Stimulated activated naive CD8-positive, alpha-beta T cell treated with anti-CD3 and anti-CD28 coated beads, Interleukin-15, Interleukin-2, amounts not matched to agents 100 U/mL and 50 U/mL, for 24 hours (primary cell): ENCODE measurements around the gene LGALS9.

ENCODE experiments used
- ATAC-seq: fragments of 150-1000 bp; cut with Tn5 transposase; one replicate; pipeline ENCODE4 v1.10.0; 2021
- DNase-seq: peaks from one replicate; pipeline ENCODE4 v3.0.0; 2021

The LGALS9 gene

DNA sequence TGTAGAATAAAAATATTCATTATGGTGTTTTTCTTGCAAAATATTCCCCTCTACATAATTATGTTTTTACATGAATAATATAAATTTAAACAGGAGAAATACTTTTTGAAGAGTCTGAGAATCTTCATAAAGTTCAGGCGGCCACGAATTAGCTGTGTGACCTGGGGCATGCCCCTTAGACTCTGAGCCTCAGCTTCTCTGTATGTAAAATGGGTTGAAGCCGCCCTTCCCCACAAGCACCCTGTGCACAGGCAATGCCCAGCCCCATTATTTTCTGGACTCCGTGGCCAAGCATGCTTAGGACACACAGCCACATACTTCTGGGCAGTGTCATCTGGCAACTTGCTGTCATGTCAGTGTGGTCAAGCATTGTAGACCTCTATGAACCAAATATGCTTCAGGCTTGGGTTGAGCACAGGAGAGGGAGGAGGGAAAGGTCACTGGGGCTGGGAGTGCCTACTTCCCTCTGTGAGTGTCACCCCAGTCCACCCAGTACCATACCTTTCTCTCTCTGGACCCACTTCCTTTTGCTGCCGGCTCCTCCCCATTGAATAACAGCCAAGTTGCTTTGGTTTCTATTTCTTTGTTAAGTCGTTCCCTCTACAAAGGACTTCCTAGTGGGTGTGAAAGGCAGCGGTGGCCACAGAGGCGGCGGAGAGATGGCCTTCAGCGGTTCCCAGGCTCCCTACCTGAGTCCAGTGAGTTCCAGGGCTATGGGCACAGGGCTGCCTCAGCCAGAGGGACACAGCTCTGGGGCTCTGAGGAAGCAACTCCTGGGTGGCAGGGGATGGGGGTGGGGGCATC is at the start of gene LGALS9:
Gene LGALS9 (plus strand): TSS at position 582 of the 804 bp plus-strand sequence. CDS start 78 bp downstream, at position 660.
- DNase-seq (no peak), ATAC-seq (peak; percentile 41)

DNA sequence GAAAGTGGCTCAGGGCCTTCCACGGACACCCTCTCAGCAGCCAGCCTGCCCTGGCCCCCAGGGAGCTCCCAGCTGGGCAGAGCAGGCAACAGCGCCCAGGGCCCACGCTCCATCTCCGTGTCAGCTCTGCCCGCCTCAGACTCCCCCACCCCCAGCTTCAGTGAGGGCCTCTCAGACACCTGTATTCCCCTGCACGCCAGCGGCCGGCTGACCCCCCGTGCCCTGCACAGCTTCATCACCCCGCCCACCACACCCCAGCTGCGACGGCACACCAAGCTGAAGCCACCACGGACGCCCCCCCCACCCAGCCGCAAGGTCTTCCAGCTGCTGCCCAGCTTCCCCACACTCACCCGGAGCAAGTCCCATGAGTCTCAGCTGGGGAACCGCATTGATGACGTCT is 48.3 kb upstream of the LGALS9 start:
- no peak for ATAC-seq
- DNase-seq, result no peak

DNA sequence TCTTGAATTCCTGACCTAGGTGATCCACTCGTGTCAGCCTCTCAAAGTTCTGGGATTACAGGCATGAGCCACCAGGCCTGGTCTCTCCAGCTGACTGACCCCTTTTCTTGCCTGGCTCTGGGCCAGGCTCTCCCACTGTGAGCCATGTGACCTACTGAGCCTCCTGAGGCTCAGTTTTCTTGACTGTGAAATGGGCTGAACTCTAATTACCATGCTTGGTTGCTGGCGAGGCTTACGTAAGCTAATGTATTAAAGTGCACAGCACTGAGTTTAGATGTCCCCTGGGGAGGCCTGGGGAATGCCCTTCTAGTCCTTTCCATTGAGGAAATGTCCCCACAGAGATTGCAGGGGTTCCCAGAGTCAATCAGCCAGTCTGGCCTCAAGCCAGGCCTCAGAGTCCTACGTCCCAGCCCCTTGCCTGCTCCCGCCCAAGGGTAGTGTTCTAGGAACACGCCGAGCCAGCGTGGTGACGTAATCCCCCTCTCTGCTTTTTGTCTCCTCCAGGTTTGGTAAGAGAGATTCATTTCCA is 45.8 kb upstream of the LGALS9 start:
- DNase-seq, result no peak
- no peak for ATAC-seq

DNA sequence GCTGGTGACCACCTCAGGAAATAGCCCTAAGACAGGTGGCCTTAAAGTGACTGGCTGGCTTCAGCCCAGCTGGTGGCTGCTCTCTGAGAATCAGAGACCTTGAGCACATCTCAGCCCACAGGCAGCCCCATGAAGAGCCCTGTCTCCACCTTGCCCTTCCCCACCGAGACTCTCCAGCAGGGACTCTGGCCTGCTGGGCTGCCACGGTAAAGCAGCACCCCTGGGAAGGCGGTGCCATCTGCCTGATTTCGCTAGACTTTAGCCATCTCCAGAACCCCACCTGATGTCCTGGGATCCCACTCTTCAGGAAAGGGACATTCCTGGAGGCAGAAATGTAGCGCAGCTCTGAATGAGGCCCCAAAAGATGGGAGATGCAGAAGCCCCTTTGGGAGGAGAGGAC is 45.2 kb upstream of the LGALS9 start:
- DNase-seq, result no peak
- ATAC-seq, result no peak

DNA sequence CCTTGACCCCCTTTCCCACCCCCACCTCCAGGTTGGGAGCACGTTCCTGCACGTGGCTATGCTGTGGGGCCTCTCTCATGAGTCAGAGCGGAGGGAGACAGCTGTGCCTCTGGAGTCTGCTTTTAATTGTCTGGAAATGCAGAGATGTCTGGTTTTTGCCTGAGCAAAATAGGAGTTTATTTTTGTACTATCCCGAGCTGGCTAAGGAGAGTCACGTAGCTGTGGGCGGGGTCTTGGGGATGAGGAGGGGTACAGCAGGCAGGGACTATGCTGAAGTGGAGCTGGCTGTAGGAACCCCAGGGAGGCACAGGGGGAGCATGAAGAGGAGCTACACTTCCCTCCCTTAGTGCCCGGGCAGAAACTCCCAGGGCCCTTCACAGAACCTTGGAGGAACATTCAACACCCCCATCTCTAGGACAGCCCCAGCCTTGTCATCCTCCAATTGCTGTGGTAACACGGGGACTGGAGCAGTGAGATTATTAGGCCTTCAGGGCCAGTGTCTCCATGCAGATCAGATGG is 44.7 kb upstream of the LGALS9 start:
- DNase-seq (no peak), ATAC-seq (no peak)

DNA sequence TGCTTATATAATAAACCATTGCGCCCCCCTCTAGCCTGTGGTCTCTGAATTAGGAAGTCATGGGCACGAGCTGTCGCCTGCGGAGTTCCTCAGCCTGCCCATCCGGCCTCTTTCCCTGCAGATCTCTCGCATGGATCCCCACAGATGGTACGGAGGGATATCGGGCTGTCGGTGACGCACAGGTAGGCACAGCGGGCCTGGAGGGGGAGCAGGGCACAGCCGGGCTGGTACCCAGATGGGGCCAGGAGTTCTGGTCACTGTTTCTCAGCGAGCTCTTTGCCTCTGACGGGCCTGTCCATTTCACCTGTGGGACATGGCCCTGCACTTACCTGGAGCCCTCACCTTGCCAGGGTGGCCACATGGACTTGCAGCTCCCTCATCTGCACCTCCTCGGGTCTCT is 42.6 kb upstream of the LGALS9 start:
- ATAC-seq, result no peak
- DNase-seq, result no peak

DNA sequence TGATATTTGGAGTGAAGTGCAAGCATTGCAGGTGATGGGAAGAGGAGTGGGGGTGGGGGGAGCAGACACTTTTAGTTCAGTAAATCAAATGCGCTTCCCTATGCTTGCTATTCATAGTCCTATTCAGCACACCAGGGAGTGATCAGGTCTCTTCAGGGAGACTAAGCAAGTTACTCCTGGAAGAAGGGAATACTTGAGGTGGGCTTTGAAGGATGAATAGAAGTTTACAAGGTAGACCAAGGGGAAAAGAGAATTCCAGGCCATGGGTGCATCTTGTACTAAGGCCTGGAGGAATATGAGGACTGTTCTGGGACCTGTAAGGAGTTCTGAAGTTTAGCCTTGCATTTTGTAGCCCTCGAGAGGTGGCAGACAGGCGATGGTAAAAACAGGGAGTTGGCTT is 40.1 kb upstream of the LGALS9 start:
- ATAC-seq (no peak), DNase-seq (no peak)

DNA sequence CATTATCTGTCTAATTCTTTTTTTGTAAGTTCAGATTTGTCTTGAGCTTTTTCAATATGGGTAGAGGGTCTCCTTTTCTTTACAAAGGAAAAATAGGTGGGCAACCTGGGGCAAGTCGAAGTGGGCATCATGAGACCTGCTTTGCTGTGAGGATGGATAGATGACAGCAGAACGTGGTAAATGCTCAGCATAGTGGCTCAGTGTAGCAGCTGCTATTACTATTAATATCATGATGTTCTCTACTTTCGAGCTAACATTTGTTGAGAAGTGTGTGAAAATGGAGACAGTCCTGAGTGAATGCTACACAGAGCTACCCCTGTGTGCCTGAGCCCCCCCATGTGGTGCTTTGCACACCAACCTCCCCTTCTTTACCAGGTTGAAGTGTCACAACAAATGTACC is 39.0 kb upstream of the LGALS9 start:
- ATAC-seq (no peak), DNase-seq (no peak)

DNA sequence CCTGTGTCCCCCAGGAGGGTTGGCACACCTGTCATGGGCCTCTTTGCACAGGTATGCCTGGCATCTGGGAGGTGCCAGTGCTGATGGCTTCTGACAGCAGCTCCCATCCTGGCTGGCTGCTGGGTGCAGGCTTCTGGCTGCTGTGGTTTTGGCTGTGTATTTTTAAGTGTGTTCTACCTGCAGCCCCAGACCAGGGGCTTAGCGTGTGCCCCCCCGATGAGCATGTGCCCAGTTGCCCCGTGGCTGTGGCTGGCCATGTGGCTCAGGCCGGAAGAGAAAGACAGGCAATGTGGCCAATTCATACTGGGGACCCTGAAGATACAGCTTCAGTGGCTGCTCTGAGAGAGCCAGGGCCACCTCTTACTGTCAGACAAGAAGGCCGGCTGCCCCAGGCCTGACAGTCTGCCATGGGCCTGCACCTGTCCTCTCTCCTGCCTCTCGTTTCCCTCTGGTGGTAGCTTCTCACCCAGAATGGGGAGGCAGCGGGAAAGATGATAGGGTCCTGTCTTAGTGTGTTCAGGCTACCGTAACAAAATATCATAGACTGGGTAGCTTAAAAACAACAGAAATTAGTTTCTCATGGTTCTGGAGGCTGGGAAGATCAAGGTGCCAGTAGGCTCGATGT is 37.6 kb upstream of the LGALS9 start:
- no peak for DNase-seq
- ATAC-seq, result no peak

DNA sequence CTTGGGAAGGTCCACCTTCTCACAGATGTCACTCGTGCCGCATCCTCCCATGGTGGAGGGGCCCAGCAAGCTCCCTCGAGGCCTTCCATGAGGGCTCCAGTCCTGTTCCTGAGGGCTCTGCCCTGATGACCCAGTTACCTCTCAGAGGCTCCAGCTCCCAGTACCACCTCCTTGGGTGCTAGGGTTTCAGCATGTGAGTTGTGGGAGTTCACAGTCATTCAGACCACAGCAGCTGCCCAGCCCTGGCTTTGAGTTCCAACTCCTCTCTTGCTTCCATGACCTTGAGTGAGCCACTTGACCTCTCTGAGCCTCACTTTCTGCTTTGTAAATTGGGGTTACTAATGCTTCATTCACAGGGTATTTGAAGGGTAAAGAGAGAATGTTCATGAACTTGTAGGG is 37.1 kb upstream of the LGALS9 start:
- no peak for DNase-seq
- no peak for ATAC-seq

DNA sequence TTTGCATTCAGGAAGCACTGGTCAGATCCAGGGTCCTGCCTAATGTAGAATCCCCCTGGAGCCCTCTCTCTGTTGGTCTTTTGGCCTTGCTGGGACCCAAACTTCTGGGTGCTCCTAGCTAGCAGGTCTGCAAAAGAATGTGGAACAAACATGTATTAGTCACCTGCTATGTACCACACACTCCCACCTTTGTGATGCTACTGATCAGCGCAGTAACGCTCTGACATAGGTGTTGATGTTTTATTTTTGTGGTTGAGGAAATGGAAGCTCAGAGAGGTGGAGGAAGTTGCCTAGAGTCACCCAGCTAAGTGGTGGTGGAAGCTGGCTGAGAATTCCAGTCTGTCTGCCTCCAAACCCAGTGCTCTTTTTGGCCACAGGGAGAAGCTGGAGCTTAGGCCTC is 35.8 kb upstream of the LGALS9 start:
- peak; percentile 47 for ATAC-seq

DNA sequence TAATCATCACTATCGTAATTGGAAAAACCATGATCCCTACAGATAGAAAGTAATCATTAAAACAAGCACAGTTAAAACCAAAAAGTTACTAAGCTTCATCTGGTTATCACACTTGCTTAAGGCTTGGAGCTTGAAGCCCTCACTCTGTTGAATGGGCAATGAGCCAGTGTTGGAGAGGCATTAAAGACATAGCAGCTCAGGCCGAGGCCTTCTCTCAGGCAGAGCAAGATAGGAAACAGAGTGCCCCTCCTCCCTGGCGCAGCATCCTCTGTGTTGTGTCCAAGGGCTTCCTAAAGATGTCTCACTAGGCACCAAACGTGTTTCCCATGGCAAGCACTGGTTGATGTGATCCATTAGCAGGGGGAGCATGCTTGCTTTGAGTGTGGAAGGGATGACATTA is 34.9 kb upstream of the LGALS9 start:
- DNase-seq (no peak), ATAC-seq (no peak)

More for the DNA sequence above, 35.8 kb upstream of the LGALS9 start:
- DNase-seq, result no peak

DNA sequence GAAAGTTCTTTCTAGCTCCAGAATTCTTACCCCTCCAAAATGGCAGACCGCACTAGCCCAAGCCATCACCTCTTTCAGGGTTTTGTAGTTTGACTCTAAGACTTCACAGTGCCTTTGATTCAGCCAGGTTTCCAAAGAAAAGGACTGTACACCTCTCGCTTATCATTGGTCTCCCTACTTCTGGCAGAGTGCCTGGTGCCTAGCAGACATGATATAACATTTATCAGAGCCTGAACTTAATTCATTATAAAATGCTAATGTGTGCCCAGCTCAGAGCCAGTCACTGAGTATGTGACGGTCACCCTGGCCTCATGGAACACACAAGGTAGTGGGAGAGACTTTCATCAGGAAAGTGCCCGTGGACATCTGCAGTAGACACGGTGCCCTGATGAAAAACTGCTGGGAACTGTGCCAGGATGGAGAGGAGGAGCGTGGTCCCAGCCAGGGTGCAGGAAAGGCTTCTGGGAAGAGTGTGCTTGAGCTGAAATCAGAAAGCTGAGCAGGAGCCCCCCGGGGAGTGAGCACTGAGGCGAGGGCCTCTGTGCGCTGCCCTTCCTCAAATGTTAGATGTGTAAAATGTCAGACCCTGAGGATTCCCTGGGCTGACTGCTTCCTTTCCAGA is 34.3 kb upstream of the LGALS9 start:
- DNase-seq (no peak), ATAC-seq (no peak)

DNA sequence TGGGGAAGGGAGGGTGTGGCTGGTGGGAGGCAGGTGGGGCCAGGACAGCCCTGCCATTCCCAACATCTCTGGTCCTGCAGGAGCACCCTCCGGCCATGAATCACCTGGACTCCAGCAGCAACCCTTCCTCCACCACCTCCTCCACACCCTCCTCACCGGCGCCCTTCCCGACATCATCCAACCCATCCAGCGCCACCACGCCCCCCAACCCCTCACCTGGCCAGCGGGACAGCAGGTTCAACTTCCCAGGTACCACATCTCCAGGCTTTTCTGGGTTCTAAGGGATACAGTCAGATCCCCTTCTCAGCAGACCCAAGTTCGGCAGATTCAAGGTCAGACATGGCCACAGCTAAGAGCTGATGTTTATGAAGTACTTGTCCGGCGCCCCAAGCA is 33.8 kb upstream of the LGALS9 start:
- DNase-seq (no peak), ATAC-seq (no peak)

DNA sequence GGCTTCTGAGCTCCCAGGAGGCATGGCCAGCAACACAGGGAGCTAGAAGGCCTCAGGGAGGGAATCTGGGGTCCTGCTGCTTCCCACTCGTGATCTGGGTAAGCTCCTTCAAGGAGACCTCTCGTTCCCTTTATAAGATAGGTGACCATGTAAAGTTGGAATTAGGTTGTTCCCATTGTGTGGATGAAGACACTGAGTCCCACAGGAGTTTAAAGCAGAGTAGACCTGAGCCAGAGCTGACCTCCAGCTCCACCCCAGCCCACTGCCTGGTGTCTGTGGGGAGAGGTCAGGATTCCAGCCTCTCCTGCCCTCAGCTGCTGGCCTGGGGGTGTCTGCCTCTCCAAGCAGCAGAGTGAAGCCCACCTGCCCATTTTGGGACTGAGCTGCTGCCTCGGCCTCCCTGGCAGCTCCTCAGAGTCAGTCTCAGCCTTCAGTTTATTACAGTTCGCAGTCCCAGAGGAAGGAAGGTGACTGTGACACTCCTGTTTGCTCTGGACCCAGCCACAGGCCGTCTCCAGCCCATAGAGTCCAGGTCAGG is 33.1 kb upstream of the LGALS9 start:
- DNase-seq (no peak), ATAC-seq (no peak)

DNA sequence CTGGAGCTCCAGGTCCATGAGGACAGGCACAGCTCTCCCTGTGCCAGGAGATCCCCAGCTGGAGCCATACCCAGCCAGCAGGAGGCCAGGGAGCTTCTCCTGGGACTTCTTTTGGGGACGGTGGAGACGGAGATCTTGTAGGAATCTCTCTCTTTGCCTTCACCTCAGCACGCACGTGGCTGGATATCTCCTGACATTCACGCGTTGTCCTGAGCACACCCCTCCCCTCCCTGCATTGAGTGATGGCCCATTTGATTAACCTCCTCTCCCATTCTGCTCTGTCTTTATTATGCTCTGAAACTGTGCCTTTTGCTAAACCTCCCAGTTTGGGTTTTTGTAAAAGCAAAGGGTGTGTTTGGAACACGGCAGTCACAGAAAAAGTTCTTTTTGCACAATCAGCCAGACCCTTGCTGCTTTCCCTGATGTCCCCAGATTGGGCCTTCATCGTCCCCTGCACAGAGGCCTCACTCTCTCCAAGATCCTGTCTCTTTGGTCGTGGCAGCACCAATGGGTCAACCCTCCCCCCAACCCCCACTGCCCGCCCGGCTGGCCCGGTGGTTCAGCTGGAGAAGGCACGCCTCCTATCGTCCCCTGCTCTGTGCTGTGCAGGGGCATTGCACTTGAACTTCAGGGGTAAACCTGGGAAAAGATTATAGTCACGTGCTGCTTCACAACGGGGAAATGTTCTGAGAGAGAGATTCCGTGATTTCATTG is 32.5 kb upstream of the LGALS9 start:
- ATAC-seq (no peak), DNase-seq (no peak)

DNA sequence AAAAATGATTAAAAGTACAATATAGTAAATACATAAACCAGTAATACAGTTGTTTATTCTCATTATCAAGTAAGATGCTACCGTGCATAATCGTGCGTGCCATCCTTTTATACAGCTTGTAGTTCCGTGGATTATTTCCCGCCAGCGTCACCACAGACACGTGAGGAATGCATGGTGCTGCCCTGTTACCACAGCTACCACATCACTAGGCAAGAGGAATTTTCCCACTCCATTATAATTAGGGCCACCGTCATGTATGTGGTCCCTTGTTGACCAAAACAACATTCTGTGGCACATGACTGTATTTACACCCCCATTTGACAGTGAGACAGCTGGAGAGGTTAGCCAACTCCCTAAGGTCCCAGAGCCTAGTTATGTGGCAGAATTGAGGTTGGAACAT is 30.5 kb upstream of the LGALS9 start:
- DNase-seq, result no peak
- ATAC-seq, result no peak

DNA sequence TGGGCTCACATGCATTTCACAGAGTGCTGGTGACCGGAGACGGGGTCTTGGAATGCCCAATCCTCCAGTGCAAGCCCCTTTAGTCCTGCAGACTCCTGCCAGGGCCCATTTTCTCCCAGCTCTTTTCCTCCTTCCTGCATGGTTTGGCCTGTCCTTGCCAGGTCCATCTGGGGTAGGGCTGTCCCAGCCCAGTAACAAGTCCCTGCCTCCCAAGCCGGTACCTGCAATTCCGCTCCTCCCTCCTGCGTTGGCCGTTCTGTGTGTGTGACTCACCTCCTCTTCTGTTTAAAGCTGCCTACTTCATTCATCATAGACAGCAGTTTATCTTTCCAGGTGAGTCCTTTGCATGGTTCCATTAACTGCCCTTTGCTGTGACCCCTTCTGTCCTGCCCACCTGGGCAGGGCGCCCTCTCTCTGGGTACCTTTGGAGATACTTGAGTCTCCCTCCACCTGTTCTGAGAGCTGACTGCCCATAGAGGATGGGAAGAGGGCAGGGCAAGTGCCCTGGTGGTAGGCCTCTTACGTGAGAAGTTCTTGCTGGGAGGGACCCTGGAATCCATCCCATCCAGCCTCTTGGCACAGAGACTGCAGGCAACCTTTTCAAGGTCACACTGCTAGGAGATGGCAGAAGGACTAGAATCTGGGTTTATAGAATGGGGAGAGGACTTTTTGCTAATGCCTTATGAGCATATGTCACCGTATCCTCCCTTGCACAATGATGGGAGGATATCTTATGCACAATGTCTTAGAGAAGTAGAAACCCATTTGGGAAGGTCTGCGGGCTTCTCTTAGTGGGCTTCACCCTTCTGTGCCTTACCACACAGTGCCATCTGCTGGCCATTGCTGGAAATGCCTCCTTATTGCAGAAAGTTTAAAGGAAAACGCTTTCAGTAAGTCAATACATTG is 29.7 kb upstream of the LGALS9 start:
- DNase-seq, result peak; percentile 88
- peak; percentile 30 for ATAC-seq

DNA sequence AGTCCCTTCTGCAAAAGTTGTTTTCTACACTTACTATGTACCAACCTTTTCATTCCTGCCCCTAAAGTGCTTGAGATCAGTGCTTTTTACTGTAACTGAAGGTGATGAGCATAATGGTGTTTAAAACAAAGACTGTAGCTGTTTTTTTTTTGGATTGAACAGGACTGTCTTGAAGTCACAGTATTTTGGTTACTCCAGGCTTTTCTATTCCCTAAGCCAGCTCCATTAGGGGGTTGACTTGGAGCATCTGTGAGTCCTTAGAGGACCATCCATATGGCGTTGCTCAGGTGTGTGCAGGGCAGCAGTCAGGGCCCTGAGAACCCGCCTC is 29.0 kb upstream of the LGALS9 start:
- no peak for DNase-seq
- ATAC-seq, result no peak

DNA sequence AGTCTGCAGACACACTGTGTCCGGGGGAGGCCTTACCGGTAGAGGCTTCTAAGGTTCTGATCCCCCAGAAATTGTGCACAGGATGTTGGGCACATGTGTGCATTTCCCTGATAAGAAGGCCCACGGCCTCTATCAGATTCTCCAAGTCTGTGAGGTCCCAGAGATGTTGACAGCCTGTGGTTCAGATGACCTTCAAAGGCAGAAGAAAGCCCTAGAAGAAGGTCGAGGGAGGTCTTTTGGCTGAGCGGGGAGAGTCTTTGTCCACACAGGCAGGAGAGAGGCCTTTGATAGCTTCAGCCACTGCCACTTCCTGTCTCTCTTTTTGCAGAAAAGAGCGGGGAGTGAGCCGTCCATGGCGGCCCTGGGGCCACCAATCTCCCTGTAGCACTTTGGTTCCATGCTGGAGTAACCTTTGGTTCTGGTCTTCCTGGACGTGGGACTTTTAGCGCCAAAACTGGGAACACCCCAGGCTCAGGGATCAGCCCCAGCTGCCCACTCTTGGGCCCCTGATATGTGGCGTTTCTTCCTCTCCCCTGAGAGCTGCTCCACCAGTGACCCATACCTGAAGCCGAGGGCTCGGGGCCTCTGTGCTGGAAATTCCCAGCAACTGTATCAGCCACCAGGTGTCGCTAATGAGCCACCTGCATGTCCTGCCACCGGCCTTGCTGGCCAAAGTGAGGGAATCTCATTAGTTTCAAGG is 28.1 kb upstream of the LGALS9 start:
- DNase-seq (peak; percentile 81), ATAC-seq (peak; percentile 42)

DNA sequence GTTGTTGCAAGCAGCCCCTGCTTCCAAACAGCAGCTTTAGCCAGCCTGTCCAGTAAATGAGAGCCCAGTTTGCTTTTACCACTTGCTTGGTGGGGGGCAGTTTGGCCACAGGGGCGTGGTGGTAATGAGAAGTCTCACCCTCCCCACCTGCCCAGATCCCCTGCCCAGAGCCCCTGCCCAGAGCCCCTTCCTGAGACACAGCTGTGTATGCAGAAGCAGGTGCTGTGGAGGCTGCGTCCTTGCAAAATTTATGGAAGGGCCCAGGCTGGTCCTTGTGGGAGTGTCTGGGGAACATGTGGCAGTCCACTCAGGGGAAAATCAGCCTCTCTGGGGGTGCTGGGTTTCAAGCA is 27.6 kb upstream of the LGALS9 start:
- DNase-seq, result no peak
- no peak for ATAC-seq
